ENCODE results near the gene TMEM154. TPM values are rescaled to one million over a fixed set of nuclear protein-coding genes. Genes with fewer than 3 reads are reported as not detected.

TMEM154 gene
- total RNA-seq, 2 experiments from 2014 or later, result 15.2 to 21.2 TPM

GRCh38 chr4:152693871-152694270, 14.1 kb upstream of the TMEM154 start:
- no peak for DNase-seq
- no peaks in the 10 kb centered on the region for H3K9me3 Mint-ChIP-seq (ENCODE audit: low read depth)
- POLR2A ChIA-PET, result no interaction called here
- H3K27ac Mint-ChIP-seq, result no peak overlapping the region
- H3K27me3 Mint-ChIP-seq, result peaks cover 5% of the 10 kb centered on the region
- no peak overlapping the region for H3K4me3 Mint-ChIP-seq
- H3K36me3 Mint-ChIP-seq (ENCODE audit: low read depth), result no peaks in the 10 kb centered on the region
- ATAC-seq, result no peak
- peaks cover 17% of the 10 kb centered on the region for H3K4me1 Mint-ChIP-seq
- CTCF ChIA-PET, result interaction anchor here (0.6 to 0.8 kb wide), 3 partner anchors 150 to 316 kb away, joined by 3 to 4 read pairs (median 3); no protein-coding TSS in a partner anchor
- intact Hi-C loops (cut with DNase I, micrococcal nuclease), result no loop called here

- ChIA-PET CTCF (no interaction called here), POLR2A (no interaction called here)
- H3K4me3 Mint-ChIP-seq, result no peak overlapping the region
- H3K4me1 Mint-ChIP-seq, result peaks cover 4% of the 10 kb centered on the region
- H3K9me3 Mint-ChIP-seq (ENCODE audit: low read depth), result no peaks in the 10 kb centered on the region
- peaks cover 3% of the 10 kb centered on the region for H3K27me3 Mint-ChIP-seq
- no peak for ATAC-seq
- no peak for DNase-seq
- H3K27ac Mint-ChIP-seq, result no peak overlapping the region
- no peaks in the 10 kb centered on the region for H3K36me3 Mint-ChIP-seq (ENCODE audit: low read depth)
- intact Hi-C loops (cut with DNase I, micrococcal nuclease), result no loop called here
Measured at GRCh38 chr4:152691761-152692160, 12.0 kb upstream of the TMEM154 start.

- ChIA-PET CTCF (no interaction called here), POLR2A (no interaction called here)
- intact Hi-C loops (cut with DNase I, micrococcal nuclease), result no loop called here
Measured at GRCh38 chr4:152690706-152691651, 11.2 kb upstream of the TMEM154 start.

GRCh38 chr4:152689615-152690501, 10.1 kb upstream of the TMEM154 start:
- intact Hi-C loops (cut with DNase I, micrococcal nuclease), result no loop called here
- DNase-seq, result no peak
- Mint-ChIP-seq H3K27me3 (peaks cover 3% of the 10 kb centered on the region), H3K4me1 (no peaks in the 10 kb centered on the region), H3K36me3 (ENCODE audit: low read depth) (no peaks in the 10 kb centered on the region), H3K4me3 (no peak overlapping the region), H3K9me3 (ENCODE audit: low read depth) (no peaks in the 10 kb centered on the region), H3K27ac (no peak overlapping the region)
- no peak for ATAC-seq
- POLR2A ChIA-PET, result no interaction called here
- CTCF ChIA-PET, result interaction anchor here (1.0 to 1.4 kb wide), 2 partner anchors 14 to 466 kb away, joined by 3 to 5 read pairs; no protein-coding TSS in a partner anchor

More at GRCh38 chr4:152690706-152691651, 11.2 kb upstream of the TMEM154 start:
- H3K27me3 Mint-ChIP-seq, result peaks cover 3% of the 10 kb centered on the region
- peaks cover 2% of the 10 kb centered on the region for H3K4me1 Mint-ChIP-seq
- no peaks in the 10 kb centered on the region for H3K36me3 Mint-ChIP-seq (ENCODE audit: low read depth)
- no peaks in the 10 kb centered on the region for H3K9me3 Mint-ChIP-seq (ENCODE audit: low read depth)
- DNase-seq (no peak), ATAC-seq (no peak)
- H3K27ac Mint-ChIP-seq, result no peak overlapping the region
- no peak overlapping the region for H3K4me3 Mint-ChIP-seq

GRCh38 chr4:152687974-152688599, 8.3 kb upstream of the TMEM154 start:
- no peaks in the 10 kb centered on the region for H3K9me3 Mint-ChIP-seq (ENCODE audit: low read depth)
- CTCF ChIA-PET, result interaction anchor here (0.9 kb wide), 1 partner anchor 24 kb away, joined by 3 read pairs; no protein-coding TSS in a partner anchor
- H3K36me3 Mint-ChIP-seq (ENCODE audit: low read depth), result no peaks in the 10 kb centered on the region
- ATAC-seq, result no peak
- H3K27ac Mint-ChIP-seq, result no peak overlapping the region
- no peak for DNase-seq
- peaks cover 11% of the 10 kb centered on the region for H3K4me1 Mint-ChIP-seq
- POLR2A ChIA-PET, result no interaction called here
- H3K27me3 Mint-ChIP-seq, result peaks cover 3% of the 10 kb centered on the region
- H3K4me3 Mint-ChIP-seq, result no peak overlapping the region
- intact Hi-C loops (cut with DNase I, micrococcal nuclease), result no loop called here

GRCh38 chr4:152686452-152687013, 6.7 kb upstream of the TMEM154 start:
- no peak overlapping the region for H3K4me3 Mint-ChIP-seq
- no peaks in the 10 kb centered on the region for H3K36me3 Mint-ChIP-seq (ENCODE audit: low read depth)
- DNase-seq (no peak), ATAC-seq (no peak)
- POLR2A ChIA-PET, result no interaction called here
- CTCF ChIA-PET, result no interaction called here
- no peaks in the 10 kb centered on the region for H3K9me3 Mint-ChIP-seq (ENCODE audit: low read depth)
- H3K27me3 Mint-ChIP-seq, result peaks cover 3% of the 10 kb centered on the region
- no peak overlapping the region for H3K27ac Mint-ChIP-seq
- H3K4me1 Mint-ChIP-seq, result peaks cover 12% of the 10 kb centered on the region
- intact Hi-C loops (cut with DNase I, micrococcal nuclease), result no loop called here

- no peaks in the 10 kb centered on the region for H3K27me3 Mint-ChIP-seq
- ChIA-PET CTCF (interaction anchor here (0.6 to 1.8 kb wide), 3 partner anchors 46 to 796 kb away, joined by 3 to 10 read pairs (median 3); no protein-coding TSS in a partner anchor), POLR2A (no interaction called here)
- no peak overlapping the region for H3K4me3 Mint-ChIP-seq
- peak overlapping the region; percentile 12 for H3K27ac Mint-ChIP-seq
- H3K9me3 Mint-ChIP-seq (ENCODE audit: low read depth), result no peaks in the 10 kb centered on the region
- peaks cover 26% of the 10 kb centered on the region for H3K4me1 Mint-ChIP-seq
- intact Hi-C loops (cut with DNase I, micrococcal nuclease), result loop anchor here in 1 of 2 experiments (5.0 kb wide), 1 partner anchor 93 kb away; the partner anchor contains the start of genes ARFIP1 and TIGD4
- no peaks in the 10 kb centered on the region for H3K36me3 Mint-ChIP-seq (ENCODE audit: low read depth)
- no peak for DNase-seq
- ATAC-seq, result no peak
Measured at GRCh38 chr4:152684587-152684986, 4.8 kb upstream of the TMEM154 start.

- H3K27ac Mint-ChIP-seq, result no peak overlapping the region
- H3K9me3 Mint-ChIP-seq (ENCODE audit: low read depth), result no peaks in the 10 kb centered on the region
- no peak overlapping the region for H3K4me3 Mint-ChIP-seq
- ChIA-PET POLR2A (no interaction called here), CTCF (interaction anchor here (0.6 to 1.8 kb wide), 3 partner anchors 17 to 182 kb away, joined by 3 to 10 read pairs (median 4); no protein-coding TSS in a partner anchor)
- ATAC-seq (peak; percentile 25), DNase-seq (no peak)
- H3K36me3 Mint-ChIP-seq (ENCODE audit: low read depth), result no peaks in the 10 kb centered on the region
- H3K4me1 Mint-ChIP-seq, result peaks cover 27% of the 10 kb centered on the region
- no peaks in the 10 kb centered on the region for H3K27me3 Mint-ChIP-seq
- intact Hi-C loops (cut with DNase I, micrococcal nuclease), result loop anchor here in 1 of 2 experiments (5.0 kb wide), 1 partner anchor 93 kb away; the partner anchor contains the start of genes ARFIP1 and TIGD4
Measured at GRCh38 chr4:152684007-152684406, 4.2 kb upstream of the TMEM154 start.

GRCh38 chr4:152682143-152682941, 2.5 kb upstream of the TMEM154 start:
- Mint-ChIP-seq H3K4me3 (no peak overlapping the region), H3K27me3 (no peaks in the 10 kb centered on the region), H3K36me3 (ENCODE audit: low read depth) (peaks cover 3% of the 10 kb centered on the region), H3K9me3 (ENCODE audit: low read depth) (no peaks in the 10 kb centered on the region), H3K27ac (no peak overlapping the region), H3K4me1 (peaks cover 40% of the 10 kb centered on the region)
- CTCF ChIA-PET, result no interaction called here
- intact Hi-C loops (cut with DNase I, micrococcal nuclease), result loop anchor here in 1 of 2 experiments (5.0 kb wide), 1 partner anchor 95 kb away; the partner anchor contains the start of genes ARFIP1 and TIGD4
- DNase-seq (no peak), ATAC-seq (no peak)
- POLR2A ChIA-PET, result no interaction called here

GRCh38 chr4:152680988-152681603, 1.3 kb upstream of the TMEM154 start:
- intact Hi-C loops (cut with DNase I, micrococcal nuclease), result loop anchor here in 1 of 2 experiments (2.0 to 5.0 kb wide), 2 partner anchors 96 to 144 kb away; partner anchors contain the start of genes ARFIP1, FBXW7 and TIGD4
- DNase-seq (peak; percentile 28), ATAC-seq (peak; percentile 47)
- peaks cover 50% of the 10 kb centered on the region for H3K4me1 Mint-ChIP-seq
- H3K27me3 Mint-ChIP-seq, result no peaks in the 10 kb centered on the region
- peaks cover 3% of the 10 kb centered on the region for H3K36me3 Mint-ChIP-seq (ENCODE audit: low read depth)
- no peaks in the 10 kb centered on the region for H3K9me3 Mint-ChIP-seq (ENCODE audit: low read depth)
- peak overlapping the region; percentile 45 for H3K27ac Mint-ChIP-seq
- H3K4me3 Mint-ChIP-seq, result no peak overlapping the region
- ChIA-PET CTCF (interaction anchor here (3.6 kb wide), 1 partner anchor 180 kb away, joined by 12 read pairs; no protein-coding TSS in a partner anchor), POLR2A (no interaction called here)
